Measurements from ENCODE around the gene COL18A1. TPM values are rescaled to one million over a fixed set of nuclear protein-coding genes. Genes with fewer than 3 reads are reported as not detected.

Gene COL18A1
- total RNA-seq, 6 experiments from 2014 or later = 39.8 to 93.5 (median 86.8) TPM

- H3K4me1 Mint-ChIP-seq (ENCODE audit: low read depth) = peaks cover 6% of the 10 kb centered on the region
- H3K4me3 Mint-ChIP-seq = no peak overlapping the region
- peaks cover 8% of the 10 kb centered on the region for H3K36me3 Mint-ChIP-seq (ENCODE audit: low read depth)
- H3K9me3 Mint-ChIP-seq = 0 out of 2 replicates have a peak, but pooled peaks cover 6% of the 10 kb centered on the region
- H3K27me3 Mint-ChIP-seq (ENCODE audit: insufficient read depth) = peaks cover 5% of the 10 kb centered on the region
- no peak for DNase-seq
- no peak overlapping the region for H3K27ac Mint-ChIP-seq
- TF ChIP-seq CTCF (IDR thresholded peaks at IDR 0.05) = no peak
Measured at GRCh38 chr21:45452696-45453307, 47.8 kb downstream of the COL18A1 start.

- H3K9me3 Mint-ChIP-seq = 0 out of 2 replicates have a peak, but pooled peaks cover 6% of the 10 kb centered on the region
- TF ChIP-seq CTCF (IDR thresholded peaks at IDR 0.05) = no peak
- no peak overlapping the region; the same call in 1 of the 2 replicates for H3K27ac Mint-ChIP-seq
- H3K27me3 Mint-ChIP-seq (ENCODE audit: insufficient read depth) = peaks cover 5% of the 10 kb centered on the region
- no peak overlapping the region for H3K4me3 Mint-ChIP-seq
- no peaks in the 10 kb centered on the region; the same call in 1 of the 2 replicates for H3K4me1 Mint-ChIP-seq (ENCODE audit: low read depth)
- DNase-seq = no peak
- H3K36me3 Mint-ChIP-seq (ENCODE audit: low read depth) = peaks cover 3% of the 10 kb centered on the region
Measured at GRCh38 chr21:45453308-45453950, 48.5 kb downstream of the COL18A1 start.

DNA sequence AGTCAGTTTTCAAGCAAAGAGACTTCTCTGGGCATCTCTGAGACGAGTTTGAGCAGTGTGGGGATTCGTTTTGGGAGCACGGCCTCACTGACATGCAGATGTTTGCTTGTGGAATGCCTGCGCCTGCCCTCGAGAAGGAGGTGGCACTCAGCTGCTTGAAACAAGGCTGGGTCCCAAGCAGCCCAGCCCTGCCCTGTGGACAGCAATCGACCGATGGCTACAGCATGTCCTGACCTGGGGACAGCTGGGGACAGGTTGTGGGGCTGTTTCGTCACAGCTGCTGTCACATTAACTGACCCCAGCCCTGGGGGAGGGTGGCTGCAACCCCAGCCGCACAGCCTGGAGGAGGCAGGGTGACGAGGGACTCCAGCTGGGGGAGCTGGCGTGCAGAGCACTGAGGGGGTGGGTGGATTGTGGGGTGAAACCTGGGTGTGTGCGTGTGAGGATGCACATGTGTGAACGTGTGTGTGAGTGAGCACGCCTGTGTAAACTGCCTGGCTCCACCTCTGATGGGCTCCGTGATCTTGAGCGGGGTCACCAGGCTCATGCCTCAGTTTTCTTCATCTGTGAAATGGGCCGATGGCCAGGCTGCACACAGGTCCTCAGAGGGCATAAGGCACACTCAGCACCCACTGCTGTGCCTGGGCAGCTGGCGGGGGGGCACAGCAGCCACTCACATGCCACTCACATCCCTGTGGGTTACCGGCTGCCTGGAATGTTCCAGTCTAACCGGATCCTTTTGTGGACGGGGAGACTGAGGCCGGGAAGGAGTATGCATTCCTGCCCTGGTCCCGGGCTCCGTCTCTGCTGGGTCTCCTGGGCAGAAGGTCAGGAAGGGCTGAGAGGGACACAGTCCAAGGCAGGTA is 49.3 kb downstream of the COL18A1 start:
- no peak for DNase-seq
- Mint-ChIP-seq H3K9me3 (0 out of 2 replicates have a peak, but pooled peaks cover 6% of the 10 kb centered on the region), H3K4me1 (ENCODE audit: low read depth) (no peaks in the 10 kb centered on the region; the same call in 1 of the 2 replicates), H3K36me3 (ENCODE audit: low read depth) (no peaks in the 10 kb centered on the region), H3K27ac (no peak overlapping the region; the same call in 1 of the 2 replicates), H3K27me3 (ENCODE audit: insufficient read depth) (peaks cover 3% of the 10 kb centered on the region), H3K4me3 (no peak overlapping the region)
- no peak for TF ChIP-seq CTCF (IDR thresholded peaks at IDR 0.05)

DNA sequence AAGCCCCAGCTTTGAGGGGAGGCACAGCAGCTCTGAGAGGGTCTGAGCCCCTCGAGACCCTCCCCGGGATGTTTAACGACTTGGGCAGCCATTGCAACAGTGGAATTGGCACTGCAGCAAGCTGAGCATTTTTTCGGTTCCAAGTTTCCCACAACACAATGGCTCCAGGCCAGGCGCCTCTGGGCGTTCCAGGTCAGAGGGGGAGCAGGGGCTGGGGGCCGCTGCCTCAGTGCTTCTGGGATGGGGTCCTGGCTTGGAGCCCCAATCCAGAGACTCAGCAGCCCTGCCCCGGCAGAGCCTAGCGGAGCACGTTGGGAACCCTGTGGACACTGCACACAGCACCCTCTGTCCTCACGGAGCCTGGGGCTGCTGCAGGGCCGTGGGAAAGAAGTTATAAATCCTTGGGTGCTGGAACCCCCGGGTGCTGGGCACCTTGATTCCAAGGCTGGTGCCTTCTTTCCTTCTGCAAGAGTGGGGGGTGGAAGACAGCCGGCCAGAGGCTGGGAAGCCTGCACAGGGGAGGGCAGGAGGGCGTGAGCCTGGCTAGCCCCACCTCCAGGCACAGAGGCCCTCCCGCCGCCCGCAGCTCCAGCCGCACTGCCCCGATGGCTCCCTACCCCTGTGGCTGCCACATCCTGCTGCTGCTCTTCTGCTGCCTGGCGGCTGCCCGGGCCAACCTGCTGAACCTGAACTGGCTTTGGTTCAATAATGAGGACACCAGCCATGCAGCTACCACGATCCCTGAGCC is 50.1 kb downstream of the COL18A1 start:
- no peak overlapping the region; the same call in 1 of the 2 replicates for H3K27ac Mint-ChIP-seq
- no peak overlapping the region for H3K4me3 Mint-ChIP-seq
- DNase-seq = no peak

More for the DNA sequence above, 50.1 kb downstream of the COL18A1 start:
- no peak for TF ChIP-seq CTCF (IDR thresholded peaks at IDR 0.05)
- Mint-ChIP-seq H3K4me1 (ENCODE audit: low read depth) (peaks cover 5% of the 10 kb centered on the region), H3K27me3 (ENCODE audit: insufficient read depth) (no peaks in the 10 kb centered on the region; the same call in 1 of the 2 replicates), H3K36me3 (ENCODE audit: low read depth) (no peaks in the 10 kb centered on the region), H3K9me3 (0 out of 2 replicates have a peak, but pooled peaks cover 6% of the 10 kb centered on the region)
